Activated CD4-positive, CD25-positive, alpha-beta regulatory T cell treated with anti-CD3 and anti-CD28 coated beads, Interleukin-2, amount 50 U/mL, for 24 hours (primary cell): ENCODE measurements around the gene ADAMTS12.
A peak's percentile ranks its signal among the peaks of the same experiment; 100 is the strongest.
"Not testable (repeated sequence)": the region's sequence is repeated elsewhere in the genome, so short reads cannot be mapped to it uniquely, and the experiment has no call there.

ENCODE experiments used
- ATAC-seq, 2 donors: fragments of 150-1000 bp; cut with Tn5 transposase; one replicate each; pipeline ENCODE4 v1.10.0; 2021; ENCODE audit warnings: mild to moderate bottlenecking in 1 of 2, moderate library complexity in 1 of 2

Gene ADAMTS12

GRCh38 chr5:33905381-33905780 is 13.6 kb upstream of the ADAMTS12 start:
- ATAC-seq, result no peak

GRCh38 chr5:33903118-33903517 is 11.3 kb upstream of the ADAMTS12 start:
- no peak for ATAC-seq

GRCh38 chr5:33901156-33901555 is 9.4 kb upstream of the ADAMTS12 start:
- no peak for ATAC-seq

- no peak for ATAC-seq
Measured at GRCh38 chr5:33894566-33894965, 2.8 kb upstream of the ADAMTS12 start.

- ATAC-seq, result no peak
Measured at GRCh38 chr5:33892620-33893137, 889 bp upstream of the ADAMTS12 start.

GRCh38 chr5:33891446-33891787 is 373 bp downstream of the ADAMTS12 start:
- ATAC-seq, result no peak

- no peak for ATAC-seq
Measured at GRCh38 chr5:33890131-33891032, 1.4 kb downstream of the ADAMTS12 start.

- no peak for ATAC-seq
Measured at GRCh38 chr5:33888587-33888986, 3.2 kb downstream of the ADAMTS12 start.

- no peak for ATAC-seq
Measured at GRCh38 chr5:33887268-33887667, 4.5 kb downstream of the ADAMTS12 start.

- ATAC-seq, result no peak
Measured at GRCh38 chr5:33886283-33886682, 5.5 kb downstream of the ADAMTS12 start.

GRCh38 chr5:33885679-33886078 is 6.1 kb downstream of the ADAMTS12 start:
- ATAC-seq, result no peak

GRCh38 chr5:33883482-33883881 is 8.3 kb downstream of the ADAMTS12 start:
- ATAC-seq, result no peak

- no peak for ATAC-seq
Measured at GRCh38 chr5:33880319-33880718, 11.5 kb downstream of the ADAMTS12 start.

GRCh38 chr5:33877449-33877848 is 14.3 kb downstream of the ADAMTS12 start:
- no peak for ATAC-seq

GRCh38 chr5:33867241-33867640 is 24.5 kb downstream of the ADAMTS12 start:
- no peak for ATAC-seq

- ATAC-seq, result not testable (repeated sequence)
Measured at GRCh38 chr5:33859177-33859576, 32.6 kb downstream of the ADAMTS12 start.

- no peak for ATAC-seq
Measured at GRCh38 chr5:33857037-33857436, 34.8 kb downstream of the ADAMTS12 start.

- peak in 1 of 2 donors; percentile 17 for ATAC-seq
Measured at GRCh38 chr5:33855396-33855795, 36.4 kb downstream of the ADAMTS12 start.

GRCh38 chr5:33854733-33855151 is 37.0 kb downstream of the ADAMTS12 start:
- no peak for ATAC-seq

- ATAC-seq, result no peak
Measured at GRCh38 chr5:33852837-33853236, 39.0 kb downstream of the ADAMTS12 start.

- no peak for ATAC-seq
Measured at GRCh38 chr5:33852319-33852718, 39.5 kb downstream of the ADAMTS12 start.

- peak; percentile 92 to 96 for ATAC-seq
Measured at GRCh38 chr5:33850100-33850594, 41.6 kb downstream of the ADAMTS12 start.

- ATAC-seq, result no peak
Measured at GRCh38 chr5:33848554-33848953, 43.2 kb downstream of the ADAMTS12 start.

GRCh38 chr5:33846851-33847250 is 44.9 kb downstream of the ADAMTS12 start:
- ATAC-seq, result no peak
